Testis (tissue), 3 donors: ENCODE data around the gene ZNF423. TPM values are rescaled to one million over a fixed set of nuclear protein-coding genes. Genes with fewer than 3 reads are reported as not detected.

Experiments
- DNase-seq: peaks from one replicate; pipeline ENCODE4 v3.0.0-alpha.2; 2019
- H3K27ac ChIP-seq, 2 donors: fragments of 200-600 bp; sonication (generic); one replicate each; pipeline ENCODE4 v1.5.1; 2019
- H3K27me3 ChIP-seq: fragments of 200-600 bp; sonication (generic); one replicate; pipeline ENCODE4 v1.5.1; 2019
- H3K36me3 ChIP-seq: fragments of 200-600 bp; sonication (generic); one replicate; pipeline ENCODE4 v1.5.1; 2017; ENCODE audit warnings: low read depth; ENCODE audit errors: missing control alignments
- H3K4me1 ChIP-seq: fragments of 200-600 bp; sonication (generic); one replicate; pipeline ENCODE4 v1.5.1; 2019
- H3K4me3 ChIP-seq, 2 donors: fragments of 200-600 bp; sonication (generic); one replicate each; pipeline ENCODE4 v1.5.1; 2017 to 2019
- H3K9me3 ChIP-seq: fragments of 200-600 bp; sonication (generic); one replicate; pipeline ENCODE4 v1.5.1; 2017
- CTCF ChIP-seq, 3 experiments: fragments of 450-650 bp in 2 of 3; fragments of 200-600 bp in 1 of 3; sonication (generic) in 1 of 3; IDR thresholded peaks; one replicate each; pipeline ENCODE4 v1.5.1; 2016 to 2019; ENCODE audit warnings: antibody characterized with exemption in 3 of 3, mild to moderate bottlenecking in 2 of 3, moderate library complexity in 1 of 3
- POLR2A ChIP-seq: fragments of 450-650 bp; IDR thresholded peaks from one replicate; pipeline ENCODE4 v1.6.1; 2017; ENCODE audit warnings: antibody characterized with exemption, mild to moderate bottlenecking, moderate library complexity
- WGBS, 2 donors: methylation state at CpG; one replicate each; pipeline ENCODE4 v1.1.5; 2018; 5-methylcytosine and 5-hydroxymethylcytosine counted together
- intact Hi-C: fragments of 100-400 bp; cut with DNase I; formaldehyde crosslinking; loops from one replicate; pipeline ENCODE4 v1.15.1; 2023; ENCODE audit warnings: low total_unique reads
- polyA plus RNA-seq: library from polyadenylated mRNA; stranded (reverse); fragments of 350-450 nt; fragmentation: Illumina TruSeq; extraction: RNeasy Lipid Tissue Mini Kit (QIAGEN cat#74804); gene quantifications from one replicate; pipeline ENCODE4 v1.2.3, GENCODE V29; 2014; ENCODE audit warnings: low read depth, low replicate concordance; ENCODE audit not compliant: insufficient read depth
- total RNA-seq, 2 donors: library from RNA; depleted of rRNA; stranded (reverse); fragments of >200 nt; gene quantifications; one replicate each; pipeline ENCODE4 v1.2.3, GENCODE V29; 2016

ZNF423 gene
- total and polyA plus RNA-seq, 3 donors from 2014 or later: 8.9 to 19.0 (median 12.1) TPM

DNA sequence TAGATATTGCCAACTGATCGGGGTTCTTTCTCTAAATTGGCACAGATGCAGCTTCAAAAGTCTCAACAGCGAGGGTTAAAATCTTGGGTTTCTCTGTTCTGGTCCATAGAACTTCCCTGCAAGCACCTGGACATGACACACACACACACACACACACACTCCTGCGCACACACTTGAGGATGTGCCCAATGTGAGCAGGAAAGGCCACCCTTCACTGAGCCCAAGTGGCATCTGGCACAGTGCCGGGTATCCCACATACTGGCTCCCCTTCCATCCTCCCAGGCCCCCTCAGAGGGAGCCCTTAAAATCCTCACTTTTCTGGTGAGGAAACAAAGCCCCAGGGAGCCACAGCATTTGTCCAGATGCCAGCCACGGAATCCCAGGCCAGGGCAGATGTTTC, 55.5 kb downstream of the ZNF423 start:
- Histone ChIP-seq H3K36me3 (no peaks in the 10 kb centered on the region), H3K27ac (no peak overlapping the region), H3K27me3 (no peaks in the 10 kb centered on the region), H3K9me3 (no peaks in the 10 kb centered on the region), H3K4me1 (no peaks in the 10 kb centered on the region), H3K4me3 (no peak overlapping the region)
- WGBS, 2 donors: 80 to 88% methylated on average over 5 of the region's 5 CpGs
- no peak for DNase-seq
- no peak for TF ChIP-seq POLR2A
- TF ChIP-seq CTCF (IDR thresholded peaks at IDR 0.05): no peak
- intact Hi-C loops: no loop called here

GRCh38 chr16:49799172-49799571, 56.7 kb downstream of the ZNF423 start:
- no peak for DNase-seq
- Histone ChIP-seq H3K9me3 (no peaks in the 10 kb centered on the region), H3K27ac (no peak overlapping the region), H3K4me1 (no peaks in the 10 kb centered on the region), H3K4me3 (no peak overlapping the region), H3K36me3 (no peaks in the 10 kb centered on the region), H3K27me3 (no peaks in the 10 kb centered on the region)
- intact Hi-C loops: no loop called here
- TF ChIP-seq POLR2A (no peak), CTCF (IDR thresholded peaks at IDR 0.05) (no peak)
- 62 to 72% methylated on average over 4 of the region's 4 CpGs for WGBS, 2 donors

DNA sequence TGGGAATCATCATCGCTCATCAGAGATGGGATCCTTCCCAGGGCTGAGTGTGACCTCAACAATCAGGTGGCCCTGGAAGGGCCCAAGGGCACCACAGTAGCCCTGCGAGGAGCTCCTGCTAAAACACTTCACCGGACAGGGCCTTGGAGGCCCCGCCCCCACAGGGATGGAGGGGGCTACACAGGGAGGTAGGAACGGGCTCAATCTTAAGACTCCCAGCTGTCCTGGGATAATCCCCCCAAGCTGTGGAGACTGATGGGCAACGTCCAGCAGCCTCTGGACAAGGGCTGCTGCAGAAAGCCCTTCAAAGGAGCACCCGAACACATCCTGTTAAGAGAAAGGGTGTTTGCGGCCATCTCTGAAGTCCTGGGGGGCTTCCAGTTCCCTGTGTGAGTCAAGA, 60.4 kb downstream of the ZNF423 start:
- H3K27ac ChIP-seq: no peak overlapping the region
- TF ChIP-seq CTCF (IDR thresholded peaks at IDR 0.05) (no peak), POLR2A (no peak)
- no peaks in the 10 kb centered on the region for H3K27me3 ChIP-seq
- no peaks in the 10 kb centered on the region for H3K9me3 ChIP-seq
- DNase-seq: no peak
- no peaks in the 10 kb centered on the region for H3K36me3 ChIP-seq
- no peak overlapping the region for H3K4me3 ChIP-seq
- H3K4me1 ChIP-seq: no peaks in the 10 kb centered on the region
- 90 to 96% methylated on average over 6 to 8 of the region's 8 CpGs for WGBS, 2 donors
- intact Hi-C loops: no loop called here

DNA sequence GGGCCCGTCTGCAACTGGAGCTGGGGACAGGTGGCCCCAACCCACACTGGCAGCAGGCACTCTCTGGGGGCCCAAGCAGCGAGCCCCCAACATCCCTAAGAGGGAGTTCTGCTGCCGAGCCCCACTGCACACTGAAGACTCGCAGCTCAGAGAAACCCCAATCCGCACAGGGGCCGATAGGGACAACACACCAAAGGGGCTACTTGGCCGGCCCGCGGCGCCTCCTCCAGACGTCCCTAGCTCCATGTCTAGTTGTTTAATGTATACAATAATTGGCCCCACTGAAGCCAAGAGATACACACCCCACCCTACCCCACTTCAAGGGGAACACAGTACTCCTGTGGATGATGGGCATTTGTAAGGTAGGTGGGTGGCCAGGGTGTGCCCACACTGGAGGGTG, 62.7 kb downstream of the ZNF423 start:
- TF ChIP-seq POLR2A (no peak), CTCF (IDR thresholded peaks at IDR 0.05) (no peak)
- intact Hi-C loops: no loop called here

GRCh38 chr16:49789616-49790015, 66.3 kb downstream of the ZNF423 start:
- no peak for DNase-seq
- peaks cover 16% of the 10 kb centered on the region for H3K4me1 ChIP-seq
- H3K4me3 ChIP-seq: no peak overlapping the region
- H3K9me3 ChIP-seq: no peaks in the 10 kb centered on the region
- intact Hi-C loops: no loop called here
- H3K27ac ChIP-seq: peak overlapping the region in 1 of 2 donors; percentile 68
- H3K36me3 ChIP-seq: no peaks in the 10 kb centered on the region
- TF ChIP-seq POLR2A: no peak
- no peak for TF ChIP-seq CTCF (IDR thresholded peaks at IDR 0.05)
- no peaks in the 10 kb centered on the region for H3K27me3 ChIP-seq
- 90% methylated on average over 4 of the region's 4 CpGs for WGBS, 2 donors

More for the DNA sequence above, 62.7 kb downstream of the ZNF423 start:
- no peaks in the 10 kb centered on the region for H3K27me3 ChIP-seq
- 81 to 97% methylated on average over 3 to 11 of the region's 11 CpGs for WGBS, 2 donors
- no peak for DNase-seq
- H3K9me3 ChIP-seq: no peaks in the 10 kb centered on the region
- H3K27ac ChIP-seq: no peak overlapping the region
- H3K4me1 ChIP-seq: peaks cover 6% of the 10 kb centered on the region
- H3K36me3 ChIP-seq: no peaks in the 10 kb centered on the region
- no peak overlapping the region for H3K4me3 ChIP-seq
